Spleen (tissue), 11 donors: ENCODE data around the gene RPLP2. TPM values are rescaled to one million over a fixed set of nuclear protein-coding genes. Genes with fewer than 3 reads are reported as not detected.

Source experiments
- DNase-seq: peaks from one replicate; pipeline ENCODE4 v3.0.0-alpha.2; 2020
- H3K27ac ChIP-seq, 8 donors: fragments of 200-600 bp; sonication (generic) in 7 of 8; 1 replicate in 4 of 8; 2 replicates in 4 of 8; pipeline versions ENCODE4 v1.5.0 to v1.8.0; 2016 to 2021; ENCODE audit warnings: inconsistent platforms in 4 of 8, mild to moderate bottlenecking in 4 of 8, moderate library complexity in 1 of 8
- H3K27me3 ChIP-seq, 7 donors: fragments of 200-600 bp; sonication (generic) in 6 of 7; replicated peaks in 1 of 7; 1 replicate in 4 of 7; 2 replicates in 3 of 7; pipeline versions ENCODE4 v1.5.0 to v1.8.0; 2016 to 2021; ENCODE audit warnings: inconsistent platforms in 3 of 7, mild to moderate bottlenecking in 1 of 7
- H3K36me3 ChIP-seq, 6 donors: fragments of 200-600 bp; sonication (generic) in 5 of 6; 1 replicate in 4 of 6; 2 replicates in 2 of 6; pipeline versions ENCODE4 v1.5.0 to v1.8.0; 2016 to 2021; ENCODE audit warnings: inconsistent platforms in 2 of 6
- H3K4me1 ChIP-seq, 6 donors: fragments of 200-600 bp; sonication (generic) in 5 of 6; 1 replicate in 3 of 6; 2 replicates in 3 of 6; pipeline versions ENCODE4 v1.5.0 to v1.8.0; 2016 to 2021; ENCODE audit warnings: inconsistent platforms in 3 of 6
- H3K4me3 ChIP-seq, 8 donors: fragments of 200-600 bp; sonication (generic) in 7 of 8; 1 replicate in 4 of 8; 2 replicates in 4 of 8; pipeline versions ENCODE4 v1.5.0 to v1.8.0; 2016 to 2021; ENCODE audit warnings: inconsistent platforms in 4 of 8, mild to moderate bottlenecking in 4 of 8, moderate library complexity in 2 of 8
- H3K9me3 ChIP-seq, 8 donors: fragments of 200-600 bp; sonication (generic) in 7 of 8; 1 replicate in 4 of 8; 2 replicates in 4 of 8; pipeline versions ENCODE4 v1.5.0 to v1.8.0; 2016 to 2021; ENCODE audit warnings: inconsistent platforms in 4 of 8
- CTCF ChIP-seq, 11 experiments: fragments of 200-600 bp in 7 of 11; fragments of 450-650 bp in 4 of 11; sonication (generic) in 4 of 11; IDR thresholded peaks in 8 of 11; conservative IDR thresholded peaks in 3 of 11; 1 replicate in 7 of 11; 2 replicates in 4 of 11; pipeline versions ENCODE4 v1.4.0 to v1.8.0; 2016 to 2021; ENCODE audit warnings: antibody characterized with exemption in 11 of 11, inconsistent platforms in 4 of 11, mild to moderate bottlenecking in 1 of 11
- POLR2A ChIP-seq, 3 donors: fragments of 450-650 bp; IDR thresholded peaks; one replicate each; pipeline ENCODE4 v1.5.1; 2017; ENCODE audit warnings: antibody characterized with exemption in 3 of 3, mild to moderate bottlenecking in 1 of 3
- POLR2AphosphoS5 ChIP-seq, 3 donors: sonication (generic); formaldehyde crosslinking; IDR thresholded peaks; one replicate each; pipeline ENCODE4 v1.5.1; 2017; ENCODE audit warnings: antibody characterized with exemption in 3 of 3
- WGBS, 5 donors: extraction: QIAGEN DNeasy Blood & Tissue Kit in 3 of 5; methylation state at CpG; one replicate each; pipeline versions ENCODE4 v1.1.5 to v1.1.7; 2013 to 2018; 5-methylcytosine and 5-hydroxymethylcytosine counted together
- intact Hi-C: fragments of 100-400 bp; cut with DNase I; formaldehyde crosslinking; loops from one replicate; pipeline ENCODE4 v1.15.0; 2023; ENCODE audit warnings: low total_unique reads
- polyA plus RNA-seq, 3 donors: library from polyadenylated mRNA; stranded (reverse); fragments of 200-250 nt; gene quantifications; one replicate each; pipeline ENCODE4 v1.2.1, GENCODE V29; 2013
- total RNA-seq, 7 donors: library from RNA; depleted of rRNA in 3 of 7; stranded (reverse); fragments of >200 nt in 3 of 7; fragmentation: NEBNext Ultra II Directional in 4 of 7; extraction: Animal tissue kit (Norgen Biotek cat#: 25700) in 4 of 7; gene quantifications; one replicate each; pipeline versions ENCODE4 v1.1.0 to v1.2.1, GENCODE V29; 2016 to 2021
- donor health status: healthy with polysubstance abuse.
- donor health status: DM: no; HTN: no; CAD: no; lungs with moderate emphysema.
- donor health status: DM: no; HTN: no; CAD: no.
- donor health status: Bipolar disorder and iron deficiency.
- donor health status: healthy.
- donor health status: DM: no; HTN: no; CAD: no.
- donor health status: DM: yes; HTN: yes; CAD: no.

Gene RPLP2
- total and polyA plus RNA-seq, 10 donors: 514 to 3,944 (median 2,380) TPM

- TF ChIP-seq POLR2AphosphoS5 (IDR thresholded peaks at IDR 0.05): no peak
- no peak for TF ChIP-seq CTCF (IDR thresholded peaks at IDR 0.05 in 8 of 11, conservative IDR thresholded peaks at IDR 0.05 in 3 of 11)
- TF ChIP-seq POLR2A (IDR thresholded peaks at IDR 0.05): no peak
- peaks cover 25 to 94% (median 59%) of the 10 kb centered on the region in 6 donors for H3K4me1 ChIP-seq
- intact Hi-C loops: no loop called here
- H3K9me3 ChIP-seq: no peaks in the 10 kb centered on the region
- peaks cover 0 to 54% (median 38%) of the 10 kb centered on the region in 6 donors for H3K36me3 ChIP-seq
- peak overlapping the region in 2 of 8 donors; percentile 8 to 16 for H3K27ac ChIP-seq
- no peak overlapping the region for H3K4me3 ChIP-seq
- 78 to 83% (median 81%) methylated on average over 1 to 8 of the region's 8 CpGs; no CpG with 5 or more reads in 1 of the 5 donors for WGBS, 5 donors
- H3K27me3 ChIP-seq: peaks cover 0 to 27% (median 0%) of the 10 kb centered on the region in 7 donors
- no peak for DNase-seq
These were observed 28.2 kb downstream of the RPLP2 start for GRCh38 chr11:837990-838307.

GRCh38 chr11:838441-839279, 28.9 kb downstream of the RPLP2 start:
- TF ChIP-seq POLR2AphosphoS5 (IDR thresholded peaks at IDR 0.05) (peak in 2 of 3 donors; percentile 5 to 17), CTCF (IDR thresholded peaks at IDR 0.05 in 8 of 11, conservative IDR thresholded peaks at IDR 0.05 in 3 of 11) (no peak)
- Histone ChIP-seq H3K4me3 (no peak overlapping the region), H3K27ac (peak overlapping the region in 1 of 8 donors; percentile 8), H3K4me1 (peaks cover 26 to 94% (median 59%) of the 10 kb centered on the region in 6 donors), H3K9me3 (no peaks in the 10 kb centered on the region), H3K36me3 (peaks cover 0 to 54% (median 38%) of the 10 kb centered on the region in 6 donors), H3K27me3 (peaks cover 0 to 27% (median 0%) of the 10 kb centered on the region in 7 donors)
- 59 to 80% (median 69%) methylated on average over 11 to 17 of the region's 17 CpGs for WGBS, 5 donors
- intact Hi-C loops: no loop called here
- no peak for DNase-seq

- DNase-seq: no peak
- WGBS, 5 donors: 91 to 96% (median 94%) methylated on average over 4 to 5 of the region's 5 CpGs
- Histone ChIP-seq H3K27me3 (peaks cover 0 to 27% (median 0%) of the 10 kb centered on the region in 7 donors), H3K27ac (peak overlapping the region in 1 of 8 donors; percentile 10), H3K4me1 (peaks cover 26 to 94% (median 59%) of the 10 kb centered on the region in 6 donors), H3K36me3 (peaks cover 0 to 54% (median 38%) of the 10 kb centered on the region in 6 donors), H3K4me3 (no peak overlapping the region), H3K9me3 (no peaks in the 10 kb centered on the region)
- TF ChIP-seq POLR2AphosphoS5 (IDR thresholded peaks at IDR 0.05) (peak in 1 of 3 donors; percentile 15), POLR2A (IDR thresholded peaks at IDR 0.05) (no peak)
- intact Hi-C loops: no loop called here
These were observed 29.5 kb downstream of the RPLP2 start for GRCh38 chr11:839280-839623.

- no peak for TF ChIP-seq POLR2AphosphoS5 (IDR thresholded peaks at IDR 0.05)
- no peaks in the 10 kb centered on the region for H3K9me3 ChIP-seq
- H3K4me1 ChIP-seq: peaks cover 21 to 94% (median 58%) of the 10 kb centered on the region in 6 donors
- H3K4me3 ChIP-seq: peak overlapping the region in 2 of 8 donors; percentile 98 to 100
- H3K27ac ChIP-seq: peak overlapping the region in 1 of 8 donors; percentile 95
- intact Hi-C loops: loop anchor here (10.0 kb wide), 1 partner anchor 215 kb away; no protein-coding TSS in a partner anchor
- peaks cover 0 to 54% (median 38%) of the 10 kb centered on the region in 6 donors for H3K36me3 ChIP-seq
- no peak for DNase-seq
- WGBS, 5 donors: 71 to 89% (median 85%) methylated on average over 15 to 25 of the region's 25 CpGs
- peaks cover 0 to 25% (median 0%) of the 10 kb centered on the region in 7 donors for H3K27me3 ChIP-seq
These were observed 30.3 kb downstream of the RPLP2 start for GRCh38 chr11:839875-840617.
